Activated CD8-positive, alpha-beta memory T cell treated with anti-CD3 and anti-CD28 coated beads, Interleukin-2, amount 50 U/mL, for 48 hours (primary cell): ENCODE results near the gene LOX.

Experiments
- DNase-seq: peaks from one replicate; pipeline ENCODE4 v3.0.0-alpha.2; 2020

The LOX gene, protein sequence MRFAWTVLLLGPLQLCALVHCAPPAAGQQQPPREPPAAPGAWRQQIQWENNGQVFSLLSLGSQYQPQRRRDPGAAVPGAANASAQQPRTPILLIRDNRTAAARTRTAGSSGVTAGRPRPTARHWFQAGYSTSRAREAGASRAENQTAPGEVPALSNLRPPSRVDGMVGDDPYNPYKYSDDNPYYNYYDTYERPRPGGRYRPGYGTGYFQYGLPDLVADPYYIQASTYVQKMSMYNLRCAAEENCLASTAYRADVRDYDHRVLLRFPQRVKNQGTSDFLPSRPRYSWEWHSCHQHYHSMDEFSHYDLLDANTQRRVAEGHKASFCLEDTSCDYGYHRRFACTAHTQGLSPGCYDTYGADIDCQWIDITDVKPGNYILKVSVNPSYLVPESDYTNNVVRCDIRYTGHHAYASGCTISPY

GRCh38 chr5:122078116-122079110, at the start of gene LOX:
Gene LOX, minus strand, starts transcription at chr5:122078259. Its CDS starts 274 bp downstream, at chr5:122077985.
- no peak for DNase-seq

DNA sequence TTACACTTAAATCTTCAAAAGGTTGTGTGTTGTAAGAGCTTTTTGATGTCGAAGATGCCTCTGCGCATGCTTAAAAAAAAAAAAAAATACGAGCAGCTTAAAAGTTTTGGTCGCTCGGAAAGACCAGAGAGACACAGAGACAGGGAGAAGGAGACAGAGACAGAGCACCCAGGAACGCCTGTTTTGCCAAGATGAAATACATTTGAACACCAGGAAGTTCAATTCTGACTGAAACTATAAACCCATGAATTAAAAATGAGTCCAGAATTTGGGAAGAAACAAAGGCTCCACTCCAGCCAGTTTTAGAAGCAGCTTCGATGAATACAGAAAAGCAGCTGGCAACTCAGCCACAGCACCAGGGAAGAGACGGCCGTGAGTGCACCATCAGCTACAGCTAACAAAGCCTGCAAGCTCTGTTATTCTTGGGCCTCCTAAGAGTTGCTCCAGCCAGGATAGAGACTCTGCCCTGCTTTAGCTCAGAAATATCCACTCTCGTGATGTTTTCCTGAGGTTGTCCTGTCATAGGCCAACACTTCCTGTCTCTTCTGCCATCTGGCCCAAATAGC, 48.8 kb upstream of the LOX start:
- no peak for DNase-seq

DNA sequence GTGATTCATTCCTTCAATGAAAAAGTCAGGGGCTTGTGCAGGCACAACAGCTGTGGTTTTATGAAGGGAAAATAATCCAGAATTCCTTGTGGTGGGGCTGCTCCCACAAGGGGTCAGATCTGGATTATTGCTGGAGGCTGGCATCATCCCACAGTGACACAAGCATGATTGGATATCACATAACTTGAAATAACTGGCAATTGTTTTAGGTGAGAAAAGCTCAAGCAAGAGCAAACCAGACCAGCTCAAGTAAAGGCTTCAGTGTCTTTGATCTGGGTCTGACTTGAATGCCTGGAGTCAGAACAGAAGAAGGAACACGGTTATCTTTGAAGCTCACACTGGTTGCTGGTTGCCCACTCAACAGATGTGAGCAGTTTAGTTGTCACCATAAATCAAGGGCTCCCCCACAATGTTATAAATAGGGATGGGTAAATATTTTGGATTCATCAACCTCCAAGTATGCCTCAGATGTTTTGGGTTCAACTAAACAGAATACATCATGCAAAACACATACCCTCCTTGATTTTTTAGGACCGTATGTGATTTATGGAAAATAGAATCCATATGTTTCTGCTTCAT, 48.2 kb upstream of the LOX start:
- no peak for DNase-seq

DNA sequence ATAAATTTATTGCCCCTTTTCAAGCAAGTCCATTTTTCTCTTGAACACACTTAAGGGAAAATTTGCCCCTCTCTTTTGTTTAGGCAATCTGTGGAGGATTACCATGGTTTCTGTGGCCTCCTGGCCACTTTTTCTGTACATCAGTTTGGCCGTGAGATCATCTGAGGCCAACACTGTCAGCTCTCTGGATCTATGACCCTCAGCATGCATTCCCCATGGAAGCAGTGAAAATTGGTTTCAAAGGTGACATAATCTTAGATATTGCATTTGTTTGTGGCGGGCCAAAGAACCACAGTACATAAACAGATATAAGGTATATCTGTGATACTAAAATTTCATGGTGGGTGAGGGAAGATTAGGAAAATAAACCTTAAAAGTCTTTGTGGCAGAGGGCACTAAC, 46.7 kb upstream of the LOX start:
- DNase-seq, result no peak

- DNase-seq, result no peak
These were observed 43.7 kb upstream of the LOX start for GRCh38 chr5:122121479-122122465.

GRCh38 chr5:122120957-122121356, 42.9 kb upstream of the LOX start:
- no peak for DNase-seq

GRCh38 chr5:122120493-122120892, 42.4 kb upstream of the LOX start:
- DNase-seq, result no peak

GRCh38 chr5:122119205-122119604, 41.1 kb upstream of the LOX start:
- DNase-seq, result no peak

- DNase-seq, result no peak
These were observed 40.4 kb upstream of the LOX start for GRCh38 chr5:122118356-122118948.

DNA sequence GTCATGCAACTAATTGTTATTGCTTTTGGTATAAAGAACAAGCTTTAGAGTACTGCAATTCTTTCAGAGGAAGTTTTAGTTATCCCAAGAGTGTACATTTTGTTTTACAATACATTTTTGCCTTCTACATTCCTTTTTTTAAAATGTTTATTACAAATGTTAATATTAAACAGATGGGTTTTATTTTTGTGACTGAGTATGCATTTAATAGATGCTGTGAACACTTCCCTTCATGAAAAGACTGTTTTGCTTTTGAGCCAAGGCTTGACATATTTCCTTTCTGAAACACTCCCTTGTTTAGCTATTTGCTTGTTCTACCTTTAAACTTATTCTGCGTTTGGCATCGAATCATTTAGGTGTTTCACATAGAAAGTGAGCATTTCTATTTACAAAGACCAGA, 36.4 kb upstream of the LOX start:
- no peak for DNase-seq

GRCh38 chr5:122112733-122113558, 34.9 kb upstream of the LOX start:
- no peak for DNase-seq

DNA sequence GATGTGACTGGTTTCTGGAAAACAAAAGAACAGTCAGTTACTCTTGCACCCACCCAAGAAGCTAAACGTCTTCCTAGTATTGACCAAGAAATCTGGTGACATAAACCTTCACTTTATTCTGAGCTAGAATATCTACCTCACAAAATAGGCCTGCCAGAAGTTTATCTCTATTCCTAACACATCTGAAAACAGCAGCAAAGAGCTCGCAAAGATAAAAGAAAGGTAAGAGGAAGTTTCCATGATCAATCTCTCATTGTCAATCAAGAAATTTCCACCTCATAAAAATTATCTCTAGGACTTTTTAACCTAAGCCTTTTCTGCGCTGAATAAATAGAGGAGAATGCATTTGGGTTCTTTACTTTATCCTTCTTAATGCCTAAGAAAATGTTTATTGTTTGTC, 34.0 kb upstream of the LOX start:
- DNase-seq, result no peak

DNA sequence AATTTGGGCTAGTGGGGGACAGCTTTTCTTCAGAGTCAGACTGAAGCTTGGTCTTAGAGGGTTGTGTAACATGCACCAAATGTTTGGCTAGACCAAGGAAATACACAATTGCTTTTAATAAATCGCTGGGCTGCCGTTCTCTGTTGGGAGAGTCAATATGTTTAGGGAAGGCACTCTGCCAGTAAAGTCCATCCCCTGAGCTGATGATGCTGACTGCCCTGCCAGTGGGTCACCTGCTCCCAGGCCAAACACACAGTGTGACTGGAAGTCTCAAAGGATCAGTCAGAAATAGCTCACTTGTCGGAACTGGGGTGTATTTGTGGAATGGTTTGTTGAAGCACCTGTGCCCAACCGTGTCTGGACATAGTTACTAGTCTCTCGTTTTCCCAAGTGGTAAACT, 33.4 kb upstream of the LOX start:
- DNase-seq, result no peak

DNA sequence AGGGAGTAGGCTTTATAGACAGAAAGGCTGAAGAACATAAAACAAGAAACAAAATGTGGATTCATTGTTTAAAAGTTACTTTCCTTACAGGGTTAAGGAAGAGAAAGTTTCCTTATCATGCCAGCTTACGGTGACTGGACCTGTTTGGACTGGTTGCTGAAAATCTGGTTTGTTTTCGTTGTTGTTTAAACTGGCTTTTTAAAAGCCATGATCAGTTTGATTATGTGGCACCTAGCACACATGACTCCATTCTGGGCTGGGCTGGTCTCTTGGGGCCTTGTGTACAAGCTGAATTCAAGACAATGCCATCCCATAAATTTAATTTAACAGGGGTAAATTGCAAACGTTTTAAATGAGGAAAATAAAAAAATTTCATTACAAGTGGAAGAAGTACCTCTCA, 32.9 kb upstream of the LOX start:
- no peak for DNase-seq

- DNase-seq, result no peak
These were observed 29.0 kb upstream of the LOX start for GRCh38 chr5:122107016-122107415.

- no peak for DNase-seq
These were observed 27.9 kb upstream of the LOX start for GRCh38 chr5:122105909-122106308.

- no peak for DNase-seq
These were observed 24.8 kb upstream of the LOX start for GRCh38 chr5:122102825-122103224.

DNA sequence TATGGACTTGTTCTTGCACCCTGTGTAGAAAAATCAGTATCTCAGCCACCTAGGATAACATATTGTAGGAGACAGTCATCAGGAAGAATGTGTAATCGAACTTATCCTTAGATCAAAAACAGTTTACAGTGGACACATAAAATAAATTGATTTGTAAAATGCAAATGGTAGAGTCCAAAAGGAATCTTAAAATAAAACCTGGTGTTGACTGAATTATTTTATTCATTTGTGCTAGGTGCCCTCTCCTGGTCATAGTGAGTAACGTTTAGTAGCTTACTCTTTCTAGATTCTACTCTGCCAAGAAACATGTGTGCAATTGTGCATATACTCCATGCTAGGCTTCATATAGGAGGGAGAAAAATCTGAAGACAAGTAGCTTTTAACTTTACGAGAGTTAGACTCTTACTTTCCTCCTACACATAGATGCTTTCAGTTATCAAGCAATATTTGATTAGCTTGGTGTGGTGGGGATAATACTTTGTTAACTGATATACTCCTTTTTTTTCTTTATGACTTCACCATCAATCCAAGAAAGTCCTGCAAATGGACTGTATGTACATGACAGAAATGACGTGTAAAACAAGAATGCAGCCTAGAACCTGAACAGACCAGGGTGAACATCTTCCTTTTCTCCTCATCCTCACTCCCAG, 23.7 kb upstream of the LOX start:
- DNase-seq, result no peak

DNA sequence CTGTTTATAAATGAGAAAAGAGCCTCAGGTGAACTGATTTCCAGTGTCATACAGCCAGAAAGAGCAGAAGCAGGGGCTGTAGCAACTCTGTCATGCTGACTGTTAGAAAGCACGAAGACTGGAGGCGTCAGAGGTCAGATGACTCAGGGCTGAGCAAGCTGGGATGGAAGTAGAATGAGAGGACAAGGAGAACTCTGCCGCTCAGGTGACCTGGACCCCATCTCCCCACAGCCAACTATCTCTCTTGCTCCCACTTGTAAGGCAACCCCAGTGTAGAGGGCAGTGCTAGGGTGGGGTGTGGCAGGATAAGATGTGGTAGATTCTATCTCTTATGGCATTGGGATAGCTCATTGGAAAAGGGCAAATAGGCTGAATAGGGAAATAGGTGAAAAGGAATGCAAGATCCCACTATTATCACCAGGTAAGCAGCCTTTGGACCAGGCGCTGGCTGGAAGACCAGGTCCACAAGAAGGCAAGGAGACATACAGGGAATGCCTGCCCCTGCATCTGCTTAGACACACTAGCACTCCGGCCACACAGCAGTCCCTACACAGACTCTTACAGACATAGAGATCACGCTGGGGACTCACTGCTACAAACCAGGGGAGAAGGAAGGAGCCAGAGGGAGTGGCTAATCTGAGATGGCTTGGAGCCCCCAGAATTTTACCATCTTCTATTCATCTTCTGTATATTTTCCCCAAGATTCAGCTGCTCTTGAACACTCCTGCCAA, 21.2 kb upstream of the LOX start:
- no peak for DNase-seq
